Activated naive CD4-positive, alpha-beta T cell treated with Interleukin-2 at 50 U/mL for 16 hours (primary cell): ENCODE data around the gene HAGHL.
A peak's percentile ranks its signal among the peaks of the same experiment; 100 is the strongest.
"Not testable (repeated sequence)": the region's sequence is repeated elsewhere in the genome, so short reads cannot be mapped to it uniquely, and the experiment has no call there.

Source experiments
- DNase-seq: peaks from one replicate; pipeline ENCODE4 v3.0.0-alpha.2; 2020

The HAGHL gene

GRCh38 chr16:736936-737481 lies 10.1 kb downstream of the HAGHL start:
- no peak for DNase-seq

GRCh38 chr16:739560-740458 lies 12.9 kb downstream of the HAGHL start:
- no peak for DNase-seq

DNA sequence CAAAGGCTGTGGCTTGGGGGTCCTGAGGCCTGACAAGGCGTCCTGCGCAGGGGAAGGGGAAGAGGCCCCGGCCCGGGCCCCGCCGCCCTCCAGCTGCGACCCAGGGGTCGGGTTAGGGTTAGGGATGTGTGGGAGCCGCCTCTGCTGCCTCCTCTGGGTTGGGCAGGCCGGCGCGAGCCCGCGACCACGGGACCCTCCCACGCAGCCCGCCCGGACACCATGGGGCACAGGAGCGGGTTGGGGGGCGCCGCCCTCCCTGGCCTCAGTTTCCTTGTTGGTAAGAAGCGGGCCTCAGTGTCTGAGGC lies 13.5 kb downstream of the HAGHL start:
- no peak for DNase-seq

DNA sequence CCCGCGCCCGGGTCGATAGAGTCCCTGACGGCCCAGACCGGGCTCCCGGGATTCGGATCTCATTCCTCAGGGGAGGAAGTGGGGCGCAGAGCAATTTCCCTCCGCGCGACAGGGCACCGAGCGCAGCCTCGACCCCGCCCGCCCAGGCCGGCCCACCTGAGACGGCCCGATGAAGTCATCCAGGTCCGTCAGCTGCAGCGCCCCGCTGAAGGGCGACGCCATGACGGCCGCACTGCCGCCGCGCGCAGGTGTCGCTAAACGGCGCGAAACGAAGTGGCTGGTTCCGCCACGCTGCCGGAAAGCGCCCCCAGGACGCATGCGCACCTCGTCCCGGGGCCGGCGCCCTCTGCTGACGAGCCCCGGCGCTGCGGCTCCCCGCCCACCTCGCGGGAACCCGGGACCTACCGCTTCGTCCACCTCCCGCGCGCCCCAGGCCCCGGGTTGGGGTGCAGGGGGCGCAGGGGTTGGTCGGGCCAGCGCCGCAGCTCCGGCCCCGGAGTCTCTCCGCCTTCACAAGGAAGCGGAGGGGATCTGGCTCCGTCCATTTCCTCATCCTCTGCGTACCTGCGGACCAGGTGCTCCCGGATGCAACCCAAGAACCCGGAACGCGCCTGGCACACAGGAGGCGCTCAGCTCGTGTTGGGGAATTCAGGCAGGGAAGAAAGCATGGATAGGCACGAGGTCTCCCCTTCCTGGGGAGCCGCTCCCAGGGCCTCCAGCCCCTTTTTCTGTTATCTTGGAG lies 14.0 kb downstream of the HAGHL start, which contains the start of gene CIAO3:
TSS of gene CIAO3 (minus strand) at position 234 of the 742 bp plus-strand sequence. CDS start at position 222, 12 bp downstream.
- DNase-seq, result peak; percentile 89

DNA sequence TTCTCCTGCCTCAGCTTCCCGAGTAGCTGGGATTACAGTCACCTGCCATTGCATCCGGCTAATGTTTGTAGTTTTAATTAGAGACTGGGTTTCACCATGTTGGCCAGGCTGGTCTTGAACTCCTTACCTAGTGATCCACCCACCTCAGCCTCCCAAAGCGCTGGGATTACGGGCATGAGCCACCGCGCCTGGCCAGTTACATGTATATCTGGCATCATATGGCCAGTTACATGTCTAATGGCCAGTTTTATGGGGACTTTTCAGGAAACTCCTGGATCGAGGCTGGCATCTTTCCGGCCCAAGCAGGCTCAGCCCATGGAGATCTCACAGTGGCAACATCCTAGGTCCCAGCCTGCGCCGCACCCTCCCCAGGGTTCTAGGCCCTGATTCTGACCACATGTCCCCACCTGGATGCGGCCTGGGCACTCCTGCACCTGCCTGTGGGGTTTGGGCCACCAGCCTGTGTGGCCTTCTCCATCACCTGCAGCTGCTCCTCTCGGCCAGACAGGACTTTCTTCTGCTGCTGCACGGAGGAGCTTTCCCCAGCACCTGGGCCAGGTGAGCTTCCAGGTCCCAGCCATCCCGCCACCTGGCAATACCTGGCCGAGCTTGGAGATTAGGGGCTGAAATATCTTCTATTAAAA lies 15.2 kb downstream of the HAGHL start:
- DNase-seq, result no peak

DNA sequence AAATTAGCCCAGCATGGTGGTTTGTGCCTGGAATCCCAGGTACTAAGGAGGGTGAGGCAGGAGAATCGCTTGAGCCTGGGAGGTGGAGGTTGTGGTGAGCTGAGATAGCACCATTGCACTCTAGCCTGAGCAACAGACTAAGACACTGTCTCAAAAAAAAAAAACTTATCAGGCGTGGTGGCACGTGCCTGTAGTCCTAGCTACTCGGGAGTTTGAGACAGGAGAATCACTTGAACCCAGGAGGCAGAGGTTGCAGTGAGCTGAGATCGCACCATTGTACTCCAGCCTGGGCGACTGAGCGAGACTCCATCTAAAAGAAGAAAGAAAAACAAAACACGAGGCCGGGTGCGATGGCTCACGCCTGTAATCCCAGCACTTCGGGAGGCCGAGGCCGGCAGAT lies 16.0 kb downstream of the HAGHL start:
- DNase-seq, result not testable (repeated sequence)

DNA sequence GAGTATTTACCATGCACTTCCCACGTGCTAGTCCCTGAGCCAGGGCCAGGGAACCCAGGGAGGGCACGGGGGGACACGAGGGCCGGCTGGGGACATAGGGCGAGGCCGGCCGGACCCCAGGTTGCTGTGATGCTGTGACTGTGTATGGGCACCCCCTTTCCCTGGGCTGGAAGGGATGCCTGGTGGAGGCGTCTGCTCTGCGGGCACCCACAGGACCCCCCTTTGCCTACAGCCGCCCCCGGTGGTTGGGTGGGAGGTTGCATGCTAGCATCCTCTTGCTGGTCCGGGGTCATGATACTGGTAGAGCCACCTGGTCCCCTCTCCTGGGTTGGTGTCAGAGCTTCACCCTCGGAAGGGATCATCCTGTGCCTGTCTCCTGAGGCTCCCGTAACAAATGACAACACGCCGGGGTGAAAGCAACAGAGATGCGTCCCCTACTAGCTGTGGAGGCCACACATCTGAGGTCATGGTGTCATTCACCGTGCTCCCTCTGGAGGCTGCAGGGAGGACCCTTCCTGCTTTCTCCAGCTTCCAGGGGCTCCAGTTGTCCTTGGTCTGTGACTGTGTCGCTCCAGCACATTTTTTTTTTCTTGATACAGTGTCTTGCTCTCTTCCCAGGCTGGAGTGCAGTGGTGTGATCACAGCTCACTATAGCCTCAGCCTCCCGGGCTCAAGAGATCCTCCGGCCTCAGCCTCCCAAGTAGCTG lies 17.0 kb downstream of the HAGHL start:
- DNase-seq, result no peak

- DNase-seq, result no peak
These were observed 18.8 kb downstream of the HAGHL start for GRCh38 chr16:745739-746138.

- DNase-seq, result no peak
These were observed 19.7 kb downstream of the HAGHL start for GRCh38 chr16:746637-747036.

DNA sequence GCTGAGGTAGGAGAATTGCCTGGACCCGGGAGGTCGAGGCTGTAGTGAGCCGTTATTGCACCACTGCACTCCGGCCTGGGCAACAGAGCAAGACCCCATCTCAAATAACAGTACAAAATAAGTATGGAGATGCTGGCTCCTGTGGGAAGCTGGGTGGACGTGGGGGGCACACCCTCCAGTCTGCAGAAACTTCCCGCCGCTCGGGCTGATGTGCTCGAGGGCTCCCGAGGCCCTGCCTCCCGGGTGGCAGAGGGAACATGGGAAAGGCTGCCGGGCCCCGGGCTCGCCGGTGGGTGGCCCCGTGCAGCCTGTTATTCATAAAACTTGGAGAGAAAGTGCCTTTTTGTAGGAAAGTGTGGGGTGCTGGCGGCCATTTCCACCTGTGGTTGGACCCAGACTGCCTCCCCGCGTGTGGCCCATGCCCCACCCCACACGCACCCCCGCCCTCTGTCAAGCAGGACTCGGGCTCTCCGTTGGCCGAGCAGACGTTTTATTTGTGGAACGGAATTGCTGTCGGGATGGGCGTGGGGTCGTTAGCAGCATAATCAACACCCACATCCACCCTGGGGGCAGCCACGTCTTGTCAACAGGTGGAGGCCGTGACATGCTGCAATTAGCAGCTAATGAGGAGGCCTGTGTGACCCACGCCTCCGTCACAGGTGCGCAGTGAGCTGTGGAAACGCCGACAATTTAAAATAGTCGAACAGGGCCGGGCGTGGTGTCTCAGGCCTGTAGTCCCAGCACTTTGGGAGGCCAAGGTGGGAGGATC lies 21.3 kb downstream of the HAGHL start:
- DNase-seq, result no peak

DNA sequence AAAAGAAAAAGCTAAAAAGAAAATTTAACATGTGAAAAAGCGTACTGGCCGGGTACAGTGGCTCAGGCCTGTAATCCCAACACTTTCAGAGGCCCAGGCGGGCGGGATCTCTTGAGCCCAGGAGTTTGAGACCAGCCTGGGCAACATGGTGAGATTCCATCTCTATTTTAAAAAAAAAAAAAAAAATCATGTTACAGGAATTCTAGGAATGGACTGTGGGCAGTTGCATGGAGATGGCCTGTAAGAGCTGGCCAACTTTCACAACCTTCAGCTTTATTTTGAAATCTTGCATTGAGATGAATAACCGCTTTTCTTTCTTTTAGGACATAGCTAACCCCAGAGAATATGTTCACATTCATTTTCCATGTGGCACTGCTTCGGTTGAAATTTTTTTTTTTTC lies 22.1 kb downstream of the HAGHL start:
- no peak for DNase-seq

DNA sequence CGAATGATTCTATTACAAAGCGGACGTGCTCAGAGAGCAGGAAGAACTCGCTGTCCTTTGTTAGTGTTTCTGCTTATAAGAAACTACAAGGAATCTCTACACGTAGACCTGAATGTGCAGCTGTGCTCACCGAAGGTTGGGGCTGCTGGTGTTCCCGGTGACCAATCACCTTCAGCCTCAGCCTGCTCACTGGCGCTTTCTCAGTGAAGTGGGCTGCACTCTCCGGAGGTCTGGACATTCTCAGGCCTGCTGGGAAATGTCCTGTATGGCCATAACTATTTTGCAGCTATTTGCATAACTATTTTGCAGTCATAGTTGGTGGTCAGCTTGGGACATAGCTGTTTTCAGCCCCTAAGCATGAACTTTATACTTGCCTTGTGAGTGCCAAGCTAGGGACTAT lies 23.6 kb downstream of the HAGHL start:
- DNase-seq, result no peak

DNA sequence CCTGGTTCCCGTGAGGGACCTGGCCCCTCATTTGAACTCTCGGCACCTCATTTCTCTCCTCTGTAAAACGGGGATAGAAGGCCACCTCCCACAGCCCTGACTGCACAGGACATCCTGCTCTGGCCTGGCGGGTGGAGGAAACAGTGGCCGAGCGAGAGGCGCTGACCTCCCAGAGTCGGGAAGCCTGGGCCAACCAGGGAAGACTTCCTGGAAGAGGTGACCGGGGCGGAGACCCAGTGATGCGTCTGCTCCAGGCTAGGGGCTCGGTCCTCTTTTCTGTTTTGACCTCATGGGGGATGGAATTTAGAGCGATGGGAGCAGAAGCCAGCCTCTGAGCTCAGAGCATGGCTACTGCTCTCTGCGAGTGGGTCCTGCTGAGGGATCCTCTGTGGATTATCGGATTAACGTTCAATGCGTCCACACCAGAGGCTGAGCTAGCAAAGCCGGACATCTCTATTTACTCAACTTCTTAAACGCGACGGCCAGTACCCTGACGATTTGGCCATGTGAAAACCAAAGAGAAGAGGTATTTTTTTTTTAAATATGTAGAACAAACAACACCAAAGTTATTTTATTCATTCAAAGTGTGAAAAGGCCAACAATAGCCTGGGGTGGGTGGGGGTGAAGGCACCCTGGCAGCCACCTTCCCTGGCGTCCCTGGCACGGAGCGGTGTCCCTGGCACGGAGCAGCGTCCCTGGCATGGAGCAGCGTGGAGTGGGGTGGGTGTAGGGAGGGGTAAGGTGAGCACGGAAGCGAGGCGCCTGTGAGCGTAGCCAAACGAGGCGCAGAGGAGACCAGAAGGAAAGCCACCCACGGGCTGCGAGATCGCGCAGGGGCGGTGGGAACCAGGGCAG lies 24.5 kb downstream of the HAGHL start:
- no peak for DNase-seq

DNA sequence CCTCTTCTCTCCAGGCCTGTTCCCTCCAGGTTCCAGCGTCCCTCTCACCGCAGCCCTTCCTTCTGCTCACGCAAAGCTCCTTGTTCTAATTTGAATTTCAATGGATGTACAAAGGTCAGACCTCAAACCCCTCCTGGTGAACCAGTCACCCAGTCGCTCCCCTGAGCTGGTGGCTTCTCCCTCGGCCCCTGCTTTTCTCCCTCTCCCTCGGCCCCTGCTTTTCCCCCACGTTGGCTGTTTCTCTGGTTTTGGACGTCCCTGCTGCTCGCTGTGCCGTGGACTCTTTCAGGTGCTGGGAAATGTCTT lies 25.1 kb downstream of the HAGHL start:
- DNase-seq, result no peak

- not testable (repeated sequence) for DNase-seq
These were observed 27.3 kb downstream of the HAGHL start for GRCh38 chr16:754121-754607.

DNA sequence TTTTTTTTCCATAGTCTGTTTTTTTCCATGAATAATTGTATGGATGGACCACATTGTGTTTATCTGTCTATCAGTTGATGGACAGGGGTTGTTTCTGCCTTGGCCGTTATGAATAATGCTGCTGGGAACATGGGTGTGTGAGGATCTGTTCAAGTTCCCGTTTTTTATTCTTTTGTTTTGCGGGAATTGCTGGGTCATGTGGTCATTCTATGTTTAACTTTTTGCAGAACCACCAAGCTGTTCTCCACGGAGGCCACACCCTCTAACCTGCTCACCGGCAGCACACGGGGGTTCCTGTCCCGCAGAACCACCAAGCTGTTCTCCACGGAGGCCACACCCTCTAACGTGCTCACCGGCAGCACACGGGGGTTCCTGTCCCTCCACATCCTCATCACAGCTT lies 27.8 kb downstream of the HAGHL start:
- no peak for DNase-seq

DNA sequence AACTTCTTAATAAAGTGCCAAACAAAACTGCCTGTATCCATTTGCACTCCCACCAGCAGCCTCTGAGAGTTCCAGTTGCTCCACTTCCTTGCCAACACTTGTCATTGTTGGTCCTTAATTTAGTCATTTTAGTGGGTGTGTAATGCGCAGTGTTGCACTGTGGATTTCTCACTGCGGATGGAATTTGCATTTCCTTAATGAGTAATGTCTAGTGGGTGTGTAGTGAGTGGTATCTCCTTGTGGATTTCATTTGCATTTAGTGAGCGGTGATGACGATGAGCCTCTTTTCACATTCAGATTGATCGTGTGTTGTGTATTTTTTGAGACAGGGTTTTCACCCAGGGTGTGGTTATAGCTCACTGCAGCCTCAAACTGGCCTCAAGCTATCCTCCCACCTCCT lies 29.5 kb downstream of the HAGHL start:
- DNase-seq, result no peak

- no peak for DNase-seq
These were observed 32.4 kb downstream of the HAGHL start for GRCh38 chr16:759110-759910.

DNA sequence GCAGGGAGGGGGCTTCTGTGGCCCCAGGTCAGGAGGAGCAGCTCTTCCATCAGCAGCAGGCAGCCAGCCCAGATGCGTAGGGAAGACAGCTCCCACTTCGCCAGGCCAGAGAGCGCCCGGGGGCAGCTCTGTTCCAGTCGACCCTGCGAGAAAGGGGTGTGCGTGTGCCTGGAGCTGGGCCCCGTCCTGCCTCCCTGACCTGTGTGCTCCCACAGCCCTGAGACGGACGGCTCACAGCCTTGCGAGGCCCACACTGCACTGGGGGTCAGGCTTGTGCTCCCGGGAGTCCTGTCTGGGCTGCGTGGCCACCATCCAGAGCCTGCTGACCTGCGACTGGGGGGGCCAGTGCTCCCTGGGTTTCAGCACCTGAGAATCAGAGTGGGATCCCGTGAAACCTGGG lies 33.2 kb downstream of the HAGHL start:
- no peak for DNase-seq
